HG03354 (cell line): ENCODE measurements around the gene LCE3E.

Experiments
- ATAC-seq: cut with Tn5 transposase; IDR thresholded peaks from one replicate; pipeline ENCODE4 v1.9.1; 2021; ENCODE audit warnings: mild to moderate bottlenecking; ENCODE audit not compliant: unreplicated experiment, poor library complexity, severe bottlenecking

Gene LCE3E

DNA sequence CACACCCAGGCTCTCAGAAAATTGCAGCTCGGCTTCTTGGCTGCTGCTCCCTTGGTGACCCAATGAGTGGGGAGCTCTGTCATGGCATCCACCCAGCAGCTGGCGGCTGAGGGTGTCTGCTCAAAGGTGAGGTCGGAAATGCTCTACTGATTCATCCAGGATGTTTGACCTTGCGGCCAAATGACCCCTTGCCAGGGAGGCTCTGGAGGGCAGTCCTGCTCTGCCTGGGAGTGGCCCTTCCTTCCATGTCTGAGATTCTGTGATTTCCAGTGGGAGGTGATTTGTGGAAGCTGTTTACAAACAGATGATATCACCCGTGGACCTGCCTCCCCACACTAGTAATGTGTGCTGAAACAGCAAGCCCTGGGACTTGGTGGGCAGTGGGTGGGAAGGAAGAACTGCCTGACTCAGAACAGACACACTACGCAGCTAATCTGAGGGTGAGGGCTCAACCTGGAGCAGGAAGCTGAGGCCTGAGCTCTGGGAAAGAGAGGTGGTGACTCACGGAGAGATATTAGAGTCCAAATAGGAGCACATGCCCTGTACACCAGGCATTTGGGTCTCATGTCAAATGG is 49.3 kb downstream of the LCE3E start:
- no peak for ATAC-seq

DNA sequence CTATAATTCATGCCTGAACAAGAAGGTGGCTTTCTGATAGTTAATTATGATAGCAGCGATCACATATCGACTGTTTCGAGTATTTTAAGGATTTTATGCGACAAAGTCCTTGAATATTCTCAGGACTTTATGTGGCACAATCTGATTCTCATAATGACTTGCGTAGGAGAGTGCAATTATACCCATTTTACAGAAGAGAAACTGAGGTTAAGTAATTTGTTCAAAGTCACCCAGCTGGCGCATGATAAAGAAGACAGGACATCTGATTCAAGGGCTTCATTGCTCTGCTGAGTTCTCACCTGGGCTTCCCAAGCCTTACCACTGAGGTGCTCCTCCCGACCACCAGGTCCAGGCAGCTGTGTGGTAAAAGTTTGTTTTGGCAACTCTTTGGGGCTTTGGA is 50.5 kb downstream of the LCE3E start:
- ATAC-seq = no peak
